ENCODE measurements around the gene IGFBP7.

DNA sequence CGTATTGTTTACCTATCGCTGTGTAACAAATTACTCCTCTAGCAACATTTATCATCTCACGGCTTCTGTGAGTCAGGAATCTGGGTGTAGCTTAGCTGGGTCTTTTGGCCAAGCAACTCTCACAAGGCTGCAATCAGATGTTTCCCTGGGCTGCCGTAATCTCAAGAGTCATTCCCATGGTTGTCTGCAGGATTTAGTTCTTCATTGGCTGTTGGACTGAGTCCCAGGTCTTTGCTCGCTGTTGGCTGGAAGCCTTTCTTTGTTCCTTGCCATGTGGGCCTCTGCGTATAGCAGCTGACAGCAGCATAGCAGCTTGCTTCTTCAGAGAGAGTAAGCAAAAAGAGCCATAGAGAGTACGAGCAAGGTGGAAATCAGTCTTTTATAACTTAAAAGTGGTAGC, 114.7 kb downstream of the IGFBP7 start:
- TF ChIP-seq CTCF (conservative IDR thresholded peaks at IDR 0.05; ENCODE audit: low read length) (no peak), EZH2phosphoT487 (IDR thresholded peaks at IDR 0.05; ENCODE audit: borderline replicate concordance, low read depth, low read length) (no peak)
